Erythroblast (primary cell): ENCODE data around the gene ARHGEF3.

Experiments
- GATA1 ChIP-seq: IDR thresholded peaks from 2 replicates; pipeline ENCODE4 v1.6.1; 2011; ENCODE audit warnings: low read depth, mild to moderate bottlenecking, control low read depth, low read length, moderate library complexity
- POLR2A ChIP-seq: IDR thresholded peaks from 2 replicates; pipeline ENCODE4 v1.6.1; 2011; ENCODE audit warnings: mild to moderate bottlenecking, low read length

GRCh38 chr3:56769116-56769707, 32.5 kb downstream of the ARHGEF3 start:
- TF ChIP-seq POLR2A = no peak
- no peak for TF ChIP-seq GATA1
